Aorta (tissue), 5 donors: ENCODE results near the gene CCDC63. TPM values are rescaled to one million over a fixed set of nuclear protein-coding genes. Genes with fewer than 3 reads are reported as not detected.

Experiments
- ATAC-seq: fragments of 200-7000 bp; cut with Tn5 transposase; one replicate; pipeline ENCODE4 v1.9.1; 2022; ENCODE audit warnings: moderate library complexity; ENCODE audit not compliant: low FRiP score
- DNase-seq, 2 donors: peaks; one replicate each; pipeline ENCODE4 v3.0.0-alpha.2; 2020
- H3K27ac ChIP-seq, 2 donors: one replicate each; pipeline ENCODE4 v1.5.1; 2013; ENCODE audit warnings: low read length in 2 of 2, mild to moderate bottlenecking in 2 of 2, moderate library complexity in 2 of 2, control low read depth in 1 of 2, inconsistent platforms in 1 of 2, low read depth in 1 of 2
- H3K27me3 ChIP-seq, 2 donors: one replicate each; pipeline ENCODE4 v1.6.1; 2013; ENCODE audit warnings: control low read depth in 1 of 2, low read length in 1 of 2, mild to moderate bottlenecking in 1 of 2, moderate library complexity in 1 of 2; ENCODE audit not compliant: insufficient read depth in 2 of 2, control insufficient read depth in 1 of 2
- H3K36me3 ChIP-seq, 2 donors: one replicate each; pipeline ENCODE4 v1.6.1; 2013; ENCODE audit warnings: control low read depth in 1 of 2, low read length in 1 of 2, mild to moderate bottlenecking in 1 of 2; ENCODE audit not compliant: insufficient read depth in 2 of 2, control insufficient read depth in 1 of 2
- H3K4me1 ChIP-seq, 2 donors: one replicate each; pipeline ENCODE4 v1.6.1; 2013; ENCODE audit warnings: low read length in 2 of 2, control low read depth in 1 of 2, mild to moderate bottlenecking in 1 of 2, moderate library complexity in 1 of 2; ENCODE audit not compliant: insufficient read depth in 2 of 2, control insufficient read depth in 1 of 2
- H3K4me3 ChIP-seq, 2 donors: one replicate each; pipeline ENCODE4 v1.5.1; 2013; ENCODE audit warnings: low read length in 2 of 2, control low read depth in 1 of 2, mild to moderate bottlenecking in 1 of 2
- H3K9me3 ChIP-seq: one replicate; pipeline ENCODE4 v1.6.1; 2013; ENCODE audit warnings: mild to moderate bottlenecking, low read length; ENCODE audit not compliant: control insufficient read depth
- WGBS, 2 donors: extraction: QIAGEN DNeasy Blood & Tissue Kit; methylation state at CpG; one replicate each; pipeline ENCODE4 v1.1.7; 2013; 5-methylcytosine and 5-hydroxymethylcytosine counted together
- intact Hi-C, 2 donors: fragments of 100-400 bp; cut with DNase I; formaldehyde crosslinking; loops; one replicate each; pipeline versions ENCODE4 v1.14.2 to v1.15.0; 2022
- polyA plus RNA-seq, 2 donors: library from polyadenylated mRNA; stranded (reverse); fragments of 200-250 nt; gene quantifications; one replicate each; pipeline ENCODE4 v1.2.3, GENCODE V29; 2013
- total RNA-seq, 2 donors: library from RNA; stranded (reverse); fragmentation: NEBNext Ultra II Directional; extraction: Animal tissue kit (Norgen Biotek cat#: 25700); gene quantifications; one replicate each; pipeline ENCODE4 v1.2.1, GENCODE V29; 2021
- donor health status: healthy with polysubstance abuse.
- donor health status: Bipolar disorder and iron deficiency.
- donor health status: DM: no; HTN: no; CAD: no.
- donor health status: DM: no; HTN: no; CAD: no.
- donor health status: DM: yes; HTN: yes; CAD: no.

CCDC63 gene
- total and polyA plus RNA-seq, 4 donors: not detected

- intact Hi-C loops: no loop called here
- Histone ChIP-seq H3K27me3 (no peaks in the 10 kb centered on the region), H3K4me3 (no peak overlapping the region), H3K9me3 (no peaks in the 10 kb centered on the region), H3K36me3 (no peaks in the 10 kb centered on the region), H3K4me1 (no peaks in the 10 kb centered on the region), H3K27ac (no peak overlapping the region)
- 89 to 91% methylated on average over 3 of the region's 3 CpGs for WGBS, 2 donors
- no peak for DNase-seq
- no peak for ATAC-seq
Measured at GRCh38 chr12:110916295-110916875, 69.6 kb downstream of the CCDC63 start.

- ATAC-seq (no peak), DNase-seq (no peak)
- Histone ChIP-seq H3K4me3 (no peak overlapping the region), H3K36me3 (no peaks in the 10 kb centered on the region), H3K27ac (no peak overlapping the region), H3K4me1 (no peaks in the 10 kb centered on the region), H3K9me3 (no peaks in the 10 kb centered on the region), H3K27me3 (no peaks in the 10 kb centered on the region)
- intact Hi-C loops: no loop called here
- WGBS, 2 donors: 36 to 42% methylated on average over 5 of the region's 5 CpGs
Measured at GRCh38 chr12:110917467-110917866, 70.7 kb downstream of the CCDC63 start.

GRCh38 chr12:110917961-110918360 is 71.2 kb downstream of the CCDC63 start:
- H3K4me3 ChIP-seq: no peak overlapping the region

GRCh38 chr12:110919720-110920119 is 72.9 kb downstream of the CCDC63 start:
- intact Hi-C loops: no loop called here
- no peak overlapping the region for H3K4me3 ChIP-seq
- no peaks in the 10 kb centered on the region for H3K9me3 ChIP-seq
- DNase-seq (no peak), ATAC-seq (no peak)
- H3K4me1 ChIP-seq: no peaks in the 10 kb centered on the region
- no peaks in the 10 kb centered on the region for H3K36me3 ChIP-seq
- no peak overlapping the region for H3K27ac ChIP-seq
- no peaks in the 10 kb centered on the region for H3K27me3 ChIP-seq
- 93 to 95% methylated on average over 5 of the region's 5 CpGs for WGBS, 2 donors

More at GRCh38 chr12:110917961-110918360, 71.2 kb downstream of the CCDC63 start:
- no peaks in the 10 kb centered on the region for H3K27me3 ChIP-seq
- H3K27ac ChIP-seq: no peak overlapping the region
- WGBS, 2 donors: 91 to 94% methylated on average over 7 of the region's 7 CpGs
- no peaks in the 10 kb centered on the region for H3K36me3 ChIP-seq
- H3K9me3 ChIP-seq: no peaks in the 10 kb centered on the region
- intact Hi-C loops: no loop called here
- no peaks in the 10 kb centered on the region for H3K4me1 ChIP-seq
- ATAC-seq: no peak
- DNase-seq: no peak

GRCh38 chr12:110920324-110920910 is 73.6 kb downstream of the CCDC63 start, which contains the start of gene MYL2:
TSS of gene MYL2 (minus strand) at chr12:110920579. CDS start at chr12:110920529, 50 bp downstream.
- WGBS, 2 donors: 43 to 49% methylated on average over 22 of the region's 22 CpGs
- Histone ChIP-seq H3K4me1 (no peaks in the 10 kb centered on the region), H3K36me3 (no peaks in the 10 kb centered on the region), H3K9me3 (no peaks in the 10 kb centered on the region), H3K4me3 (no peak within 1 kb of the TSS), H3K27ac (no peak within 1 kb of the TSS), H3K27me3 (no peaks in the 10 kb centered on the region)
- ATAC-seq: no peak
- intact Hi-C loops: no loop called here
- DNase-seq: no peak

GRCh38 chr12:110921262-110921661 is 74.5 kb downstream of the CCDC63 start:
- WGBS, 2 donors: 87 to 88% methylated on average over 10 of the region's 10 CpGs
- Histone ChIP-seq H3K27ac (no peak overlapping the region), H3K4me1 (no peaks in the 10 kb centered on the region), H3K27me3 (no peaks in the 10 kb centered on the region), H3K36me3 (no peaks in the 10 kb centered on the region), H3K9me3 (no peaks in the 10 kb centered on the region), H3K4me3 (no peak overlapping the region)
- ATAC-seq (no peak), DNase-seq (no peak)
- intact Hi-C loops: no loop called here

- Histone ChIP-seq H3K4me1 (no peaks in the 10 kb centered on the region), H3K27ac (no peak overlapping the region), H3K9me3 (no peaks in the 10 kb centered on the region), H3K27me3 (no peaks in the 10 kb centered on the region), H3K36me3 (no peaks in the 10 kb centered on the region), H3K4me3 (no peak overlapping the region)
- intact Hi-C loops: no loop called here
- no peak for ATAC-seq
- 84 to 92% methylated on average over 7 of the region's 7 CpGs for WGBS, 2 donors
- no peak for DNase-seq
Measured at GRCh38 chr12:110922652-110923051, 75.9 kb downstream of the CCDC63 start.

- Histone ChIP-seq H3K4me3 (no peak overlapping the region), H3K9me3 (no peaks in the 10 kb centered on the region), H3K4me1 (no peaks in the 10 kb centered on the region), H3K36me3 (no peaks in the 10 kb centered on the region), H3K27ac (no peak overlapping the region), H3K27me3 (no peaks in the 10 kb centered on the region)
- DNase-seq (no peak), ATAC-seq (no peak)
- 90 to 92% methylated on average over 4 of the region's 4 CpGs for WGBS, 2 donors
- intact Hi-C loops: no loop called here
Measured at GRCh38 chr12:110923192-110923591, 76.4 kb downstream of the CCDC63 start.

GRCh38 chr12:110923692-110924334 is 77.0 kb downstream of the CCDC63 start:
- Histone ChIP-seq H3K4me1 (no peaks in the 10 kb centered on the region), H3K27me3 (no peaks in the 10 kb centered on the region), H3K36me3 (no peaks in the 10 kb centered on the region), H3K27ac (no peak overlapping the region), H3K9me3 (no peaks in the 10 kb centered on the region), H3K4me3 (no peak overlapping the region)
- WGBS, 2 donors: 95% methylated on average over 9 of the region's 9 CpGs
- intact Hi-C loops: no loop called here
- DNase-seq: no peak
- no peak for ATAC-seq
